IPS-NIHi7 (cell line): Measurements from ENCODE around the gene BUD23.
"Not testable (repeated sequence)": the region's sequence is repeated elsewhere in the genome, so short reads cannot be mapped to it uniquely, and the experiment has no call there.

Experiments
- DNase-seq: peaks from one replicate; pipeline ENCODE4 v3.0.0; 2012; ENCODE audit warnings: mixed read lengths; ENCODE audit errors: extremely low spot score

BUD23 gene

GRCh38 chr7:73683056-73683787 lies at the start of gene BUD23, which contains the start of gene DNAJC30:
TSS of gene BUD23 (plus strand) at chr7:73683597. CDS start at chr7:73683626, 29 bp downstream.
TSS of gene DNAJC30 (minus strand) at chr7:73683453. CDS start at chr7:73683423, 30 bp downstream.
- DNase-seq, result peak; percentile 98

GRCh38 chr7:73633844-73634243 lies 49.6 kb upstream of the BUD23 start:
- DNase-seq, result no peak

- DNase-seq, result no peak
These were observed 47.8 kb upstream of the BUD23 start for GRCh38 chr7:73635428-73636200.

- DNase-seq, result no peak
These were observed 44.5 kb upstream of the BUD23 start for GRCh38 chr7:73638911-73639310.

- DNase-seq, result no peak
These were observed 40.6 kb upstream of the BUD23 start for GRCh38 chr7:73642834-73643233.

- DNase-seq, result no peak
These were observed 38.6 kb upstream of the BUD23 start for GRCh38 chr7:73644688-73645286.

- DNase-seq, result no peak
These were observed 37.7 kb upstream of the BUD23 start for GRCh38 chr7:73645643-73646174.

GRCh38 chr7:73646785-73647724 lies 36.3 kb upstream of the BUD23 start:
- DNase-seq, result no peak

GRCh38 chr7:73647725-73648592 lies 35.4 kb upstream of the BUD23 start:
- peak; percentile 54 for DNase-seq

GRCh38 chr7:73648593-73649332 lies 34.6 kb upstream of the BUD23 start:
- DNase-seq, result no peak

- no peak for DNase-seq
These were observed 33.8 kb upstream of the BUD23 start for GRCh38 chr7:73649576-73649975.

GRCh38 chr7:73650524-73650923 lies 32.9 kb upstream of the BUD23 start:
- DNase-seq, result no peak

GRCh38 chr7:73652541-73652949 lies 30.9 kb upstream of the BUD23 start:
- DNase-seq, result no peak

- DNase-seq, result not testable (repeated sequence)
These were observed 28.1 kb upstream of the BUD23 start for GRCh38 chr7:73655309-73655708.

- no peak for DNase-seq
These were observed 23.4 kb upstream of the BUD23 start for GRCh38 chr7:73659983-73660382.

- DNase-seq, result not testable (repeated sequence)
These were observed 22.8 kb upstream of the BUD23 start for GRCh38 chr7:73660594-73660993.

- DNase-seq, result no peak
These were observed 20.4 kb upstream of the BUD23 start for GRCh38 chr7:73663033-73663432.

- DNase-seq, result peak; percentile 97
These were observed 15.9 kb upstream of the BUD23 start, which contains the start of gene VPS37D for GRCh38 chr7:73667344-73668102. TSS of gene VPS37D (plus strand) at chr7:73667831. CDS start at chr7:73667959, 128 bp downstream.
